HEK293 (cell line): ENCODE data around the gene PPARD.
A peak's percentile ranks its signal among the peaks of the same experiment; 100 is the strongest.

Source experiments
- MYNN ChIP-seq: fragments of 450-650 bp; formaldehyde crosslinking; IDR thresholded peaks from 2 replicates; pipeline ENCODE4 v1.5.1; 2016; ENCODE audit warnings: missing biosample characterization, missing genetic modification characterization, borderline replicate concordance
- PRDM1 ChIP-seq: fragments of 450-650 bp; formaldehyde crosslinking; IDR thresholded peaks from 2 replicates; pipeline ENCODE4; 2016; ENCODE audit warnings: missing biosample characterization, missing genetic modification characterization
- SETDB1 ChIP-seq: IDR thresholded peaks from one replicate; pipeline ENCODE4 v1.6.1; 2017; ENCODE audit warnings: mild to moderate bottlenecking, low read length, moderate library complexity, mixed read lengths; ENCODE audit not compliant: insufficient read length
- ZBTB21 ChIP-seq: fragments of 450-650 bp; formaldehyde crosslinking; IDR thresholded peaks from 2 replicates; pipeline ENCODE4 v1.5.1; 2017; ENCODE audit warnings: missing biosample characterization, missing genetic modification characterization
- ZBTB7A ChIP-seq: fragments of 450-650 bp; formaldehyde crosslinking; IDR thresholded peaks from 2 replicates; pipeline ENCODE4 v1.5.1; 2016; ENCODE audit warnings: low read depth, missing biosample characterization, missing genetic modification characterization
- ZNF121 ChIP-seq: fragments of 450-650 bp; formaldehyde crosslinking; IDR thresholded peaks from 2 replicates; pipeline ENCODE4 v1.5.1; 2016; ENCODE audit warnings: missing biosample characterization, missing genetic modification characterization
- ZNF19 ChIP-seq: fragments of 450-650 bp; formaldehyde crosslinking; IDR thresholded peaks from 2 replicates; pipeline ENCODE4; 2016; ENCODE audit warnings: missing biosample characterization, missing genetic modification characterization, low read depth
- ZNF560 ChIP-seq: fragments of 450-650 bp; formaldehyde crosslinking; IDR thresholded peaks from 2 replicates; pipeline ENCODE4 v1.5.1; 2017; ENCODE audit warnings: missing biosample characterization, missing genetic modification characterization, borderline replicate concordance
- ZNF670 ChIP-seq: fragments of 450-650 bp; formaldehyde crosslinking; IDR thresholded peaks from 2 replicates; pipeline ENCODE4 v1.5.1; 2016; ENCODE audit warnings: missing biosample characterization, missing genetic modification characterization, low read depth
- ZXDB ChIP-seq: fragments of 450-650 bp; formaldehyde crosslinking; IDR thresholded peaks from 2 replicates; pipeline ENCODE4 v1.5.1; 2016; ENCODE audit warnings: missing biosample characterization, missing genetic modification characterization
- TF ChIP-seq, protein P1 (sequence below): sonication (generic); formaldehyde crosslinking; IDR thresholded peaks from 2 replicates; pipeline ENCODE4 v1.8.1; 2022; ENCODE audit warnings: mild to moderate bottlenecking, moderate library complexity, missing genetic modification reagents
- TF ChIP-seq, protein P2 (sequence below): fragments of 450-650 bp; formaldehyde crosslinking; IDR thresholded peaks from 2 replicates; pipeline ENCODE4 v1.5.1; 2016; ENCODE audit warnings: missing biosample characterization, missing genetic modification characterization
- TF ChIP-seq, protein P3 (sequence below): fragments of 450-650 bp; formaldehyde crosslinking; IDR thresholded peaks from 2 replicates; pipeline ENCODE4 v1.5.1; 2017; ENCODE audit warnings: missing biosample characterization, missing genetic modification characterization
- TF ChIP-seq, protein P4 (sequence below): fragments of 450-650 bp; formaldehyde crosslinking; IDR thresholded peaks from 2 replicates; pipeline ENCODE4 v1.5.1; 2016; ENCODE audit warnings: missing biosample characterization, missing genetic modification characterization

DNA sequence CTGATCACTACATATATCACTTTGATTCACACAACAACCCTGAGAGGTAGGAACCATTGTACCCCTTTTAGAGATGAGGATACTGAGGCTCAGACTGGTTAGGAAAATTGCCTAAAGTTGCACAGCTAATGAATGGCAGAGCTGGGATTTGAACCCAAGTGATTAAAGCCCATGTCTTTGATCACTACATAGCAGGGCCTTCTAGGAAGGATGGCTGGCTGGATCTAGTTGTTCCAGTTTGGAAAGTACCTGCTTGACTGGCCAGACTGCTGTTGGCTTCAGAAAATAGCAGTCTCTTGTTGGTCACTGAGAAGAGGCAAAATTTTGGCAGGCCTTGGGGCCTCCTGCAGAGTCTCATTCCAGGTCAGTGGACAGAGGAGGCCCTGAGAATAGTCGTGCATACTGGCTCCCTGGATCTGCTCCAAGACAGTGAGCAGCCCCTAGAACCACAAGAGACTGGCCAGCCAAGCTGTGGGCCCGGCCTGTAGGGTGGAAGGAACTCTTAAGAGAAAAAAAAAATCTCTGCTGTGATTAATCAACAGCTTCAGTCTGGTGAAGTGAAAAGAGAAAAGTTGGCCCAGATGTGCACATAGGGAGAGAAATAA is 17.5 kb downstream of the PPARD start:
- no peak for TF ChIP-seq ZNF19 (tag by site-specific recombination)
- no peak for TF ChIP-seq SETDB1
- TF ChIP-seq, protein P1, sequence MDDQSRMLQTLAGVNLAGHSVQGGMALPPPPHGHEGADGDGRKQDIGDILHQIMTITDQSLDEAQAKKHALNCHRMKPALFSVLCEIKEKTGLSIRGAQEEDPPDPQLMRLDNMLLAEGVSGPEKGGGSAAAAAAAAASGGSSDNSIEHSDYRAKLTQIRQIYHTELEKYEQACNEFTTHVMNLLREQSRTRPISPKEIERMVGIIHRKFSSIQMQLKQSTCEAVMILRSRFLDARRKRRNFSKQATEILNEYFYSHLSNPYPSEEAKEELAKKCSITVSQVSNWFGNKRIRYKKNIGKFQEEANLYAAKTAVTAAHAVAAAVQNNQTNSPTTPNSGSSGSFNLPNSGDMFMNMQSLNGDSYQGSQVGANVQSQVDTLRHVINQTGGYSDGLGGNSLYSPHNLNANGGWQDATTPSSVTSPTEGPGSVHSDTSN (CRISPR knock-in tag) = no peak
- no peak for TF ChIP-seq ZNF121 (tag by site-specific recombination)
- no peak for TF ChIP-seq PRDM1 (tag by site-specific recombination)
- TF ChIP-seq ZXDB = no peak
- TF ChIP-seq, protein P2, sequence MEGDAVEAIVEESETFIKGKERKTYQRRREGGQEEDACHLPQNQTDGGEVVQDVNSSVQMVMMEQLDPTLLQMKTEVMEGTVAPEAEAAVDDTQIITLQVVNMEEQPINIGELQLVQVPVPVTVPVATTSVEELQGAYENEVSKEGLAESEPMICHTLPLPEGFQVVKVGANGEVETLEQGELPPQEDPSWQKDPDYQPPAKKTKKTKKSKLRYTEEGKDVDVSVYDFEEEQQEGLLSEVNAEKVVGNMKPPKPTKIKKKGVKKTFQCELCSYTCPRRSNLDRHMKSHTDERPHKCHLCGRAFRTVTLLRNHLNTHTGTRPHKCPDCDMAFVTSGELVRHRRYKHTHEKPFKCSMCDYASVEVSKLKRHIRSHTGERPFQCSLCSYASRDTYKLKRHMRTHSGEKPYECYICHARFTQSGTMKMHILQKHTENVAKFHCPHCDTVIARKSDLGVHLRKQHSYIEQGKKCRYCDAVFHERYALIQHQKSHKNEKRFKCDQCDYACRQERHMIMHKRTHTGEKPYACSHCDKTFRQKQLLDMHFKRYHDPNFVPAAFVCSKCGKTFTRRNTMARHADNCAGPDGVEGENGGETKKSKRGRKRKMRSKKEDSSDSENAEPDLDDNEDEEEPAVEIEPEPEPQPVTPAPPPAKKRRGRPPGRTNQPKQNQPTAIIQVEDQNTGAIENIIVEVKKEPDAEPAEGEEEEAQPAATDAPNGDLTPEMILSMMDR (tag by site-specific recombination) = no peak
- no peak for TF ChIP-seq ZBTB21 (tag by site-specific recombination)
- TF ChIP-seq, protein P3, sequence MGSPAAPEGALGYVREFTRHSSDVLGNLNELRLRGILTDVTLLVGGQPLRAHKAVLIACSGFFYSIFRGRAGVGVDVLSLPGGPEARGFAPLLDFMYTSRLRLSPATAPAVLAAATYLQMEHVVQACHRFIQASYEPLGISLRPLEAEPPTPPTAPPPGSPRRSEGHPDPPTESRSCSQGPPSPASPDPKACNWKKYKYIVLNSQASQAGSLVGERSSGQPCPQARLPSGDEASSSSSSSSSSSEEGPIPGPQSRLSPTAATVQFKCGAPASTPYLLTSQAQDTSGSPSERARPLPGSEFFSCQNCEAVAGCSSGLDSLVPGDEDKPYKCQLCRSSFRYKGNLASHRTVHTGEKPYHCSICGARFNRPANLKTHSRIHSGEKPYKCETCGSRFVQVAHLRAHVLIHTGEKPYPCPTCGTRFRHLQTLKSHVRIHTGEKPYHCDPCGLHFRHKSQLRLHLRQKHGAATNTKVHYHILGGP (tag by site-specific recombination) = no peak
- TF ChIP-seq, protein P4, sequence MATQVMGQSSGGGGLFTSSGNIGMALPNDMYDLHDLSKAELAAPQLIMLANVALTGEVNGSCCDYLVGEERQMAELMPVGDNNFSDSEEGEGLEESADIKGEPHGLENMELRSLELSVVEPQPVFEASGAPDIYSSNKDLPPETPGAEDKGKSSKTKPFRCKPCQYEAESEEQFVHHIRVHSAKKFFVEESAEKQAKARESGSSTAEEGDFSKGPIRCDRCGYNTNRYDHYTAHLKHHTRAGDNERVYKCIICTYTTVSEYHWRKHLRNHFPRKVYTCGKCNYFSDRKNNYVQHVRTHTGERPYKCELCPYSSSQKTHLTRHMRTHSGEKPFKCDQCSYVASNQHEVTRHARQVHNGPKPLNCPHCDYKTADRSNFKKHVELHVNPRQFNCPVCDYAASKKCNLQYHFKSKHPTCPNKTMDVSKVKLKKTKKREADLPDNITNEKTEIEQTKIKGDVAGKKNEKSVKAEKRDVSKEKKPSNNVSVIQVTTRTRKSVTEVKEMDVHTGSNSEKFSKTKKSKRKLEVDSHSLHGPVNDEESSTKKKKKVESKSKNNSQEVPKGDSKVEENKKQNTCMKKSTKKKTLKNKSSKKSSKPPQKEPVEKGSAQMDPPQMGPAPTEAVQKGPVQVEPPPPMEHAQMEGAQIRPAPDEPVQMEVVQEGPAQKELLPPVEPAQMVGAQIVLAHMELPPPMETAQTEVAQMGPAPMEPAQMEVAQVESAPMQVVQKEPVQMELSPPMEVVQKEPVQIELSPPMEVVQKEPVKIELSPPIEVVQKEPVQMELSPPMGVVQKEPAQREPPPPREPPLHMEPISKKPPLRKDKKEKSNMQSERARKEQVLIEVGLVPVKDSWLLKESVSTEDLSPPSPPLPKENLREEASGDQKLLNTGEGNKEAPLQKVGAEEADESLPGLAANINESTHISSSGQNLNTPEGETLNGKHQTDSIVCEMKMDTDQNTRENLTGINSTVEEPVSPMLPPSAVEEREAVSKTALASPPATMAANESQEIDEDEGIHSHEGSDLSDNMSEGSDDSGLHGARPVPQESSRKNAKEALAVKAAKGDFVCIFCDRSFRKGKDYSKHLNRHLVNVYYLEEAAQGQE (tag by site-specific recombination) = no peak
- no peak for TF ChIP-seq ZBTB7A
- TF ChIP-seq MYNN (tag by site-specific recombination) = 0 out of 2 replicates have a peak, but pooled peaks have one; percentile 35
- no peak for TF ChIP-seq ZNF670 (tag by site-specific recombination)
- TF ChIP-seq ZNF560 (tag by site-specific recombination) = no peak
